Measurements from ENCODE around the gene FAM193B.

FAM193B gene

DNA sequence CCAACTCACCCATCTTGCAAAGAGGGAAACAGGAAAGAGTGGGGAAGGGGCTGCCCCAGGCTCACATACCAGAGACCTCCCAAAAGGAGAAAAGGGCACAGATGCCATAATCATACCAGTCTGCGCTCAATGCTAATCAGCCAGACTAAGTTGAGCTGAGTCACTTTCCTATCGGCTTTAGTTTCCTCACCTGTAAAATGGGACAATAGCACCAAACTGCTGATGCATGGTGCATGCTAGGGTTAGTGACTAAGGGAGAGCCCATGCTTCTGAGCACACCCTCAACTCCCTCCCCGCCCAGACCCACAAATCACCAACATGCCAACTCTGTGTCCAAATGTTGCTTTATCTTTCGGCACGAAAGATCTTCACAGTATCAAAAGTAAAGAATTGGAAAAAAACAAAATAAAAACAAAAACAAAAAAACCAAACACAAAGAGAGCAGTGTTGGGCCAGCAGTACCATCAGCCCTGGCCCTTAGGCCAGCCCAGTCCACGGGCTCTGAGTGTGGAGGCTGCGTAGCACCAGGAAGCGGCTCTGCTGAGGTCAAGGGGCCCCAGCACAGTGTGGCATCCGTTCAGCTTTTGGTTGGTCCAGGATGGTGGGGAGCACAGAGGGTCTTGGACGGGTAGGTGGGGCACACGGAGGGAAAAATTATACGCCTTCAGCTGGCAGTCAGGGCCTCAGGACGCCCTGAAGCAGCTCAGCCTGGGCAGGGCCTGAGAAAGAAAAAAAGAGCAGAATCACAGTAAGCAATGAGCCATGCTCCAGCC is 34.7 kb downstream of the FAM193B start:
- ChIA-PET POLR2A (interaction anchor here (0.5 kb wide), 1 partner anchor 74 kb away, joined by 4 read pairs; no protein-coding TSS in a partner anchor), CTCF (interaction anchor here (1.0 to 1.6 kb wide), 2 partner anchors 115 to 117 kb away, joined by 4 read pairs; no protein-coding TSS in a partner anchor)
- no peak for DNase-seq (ENCODE audit: extremely low spot score)
- TF ChIP-seq, protein P1, sequence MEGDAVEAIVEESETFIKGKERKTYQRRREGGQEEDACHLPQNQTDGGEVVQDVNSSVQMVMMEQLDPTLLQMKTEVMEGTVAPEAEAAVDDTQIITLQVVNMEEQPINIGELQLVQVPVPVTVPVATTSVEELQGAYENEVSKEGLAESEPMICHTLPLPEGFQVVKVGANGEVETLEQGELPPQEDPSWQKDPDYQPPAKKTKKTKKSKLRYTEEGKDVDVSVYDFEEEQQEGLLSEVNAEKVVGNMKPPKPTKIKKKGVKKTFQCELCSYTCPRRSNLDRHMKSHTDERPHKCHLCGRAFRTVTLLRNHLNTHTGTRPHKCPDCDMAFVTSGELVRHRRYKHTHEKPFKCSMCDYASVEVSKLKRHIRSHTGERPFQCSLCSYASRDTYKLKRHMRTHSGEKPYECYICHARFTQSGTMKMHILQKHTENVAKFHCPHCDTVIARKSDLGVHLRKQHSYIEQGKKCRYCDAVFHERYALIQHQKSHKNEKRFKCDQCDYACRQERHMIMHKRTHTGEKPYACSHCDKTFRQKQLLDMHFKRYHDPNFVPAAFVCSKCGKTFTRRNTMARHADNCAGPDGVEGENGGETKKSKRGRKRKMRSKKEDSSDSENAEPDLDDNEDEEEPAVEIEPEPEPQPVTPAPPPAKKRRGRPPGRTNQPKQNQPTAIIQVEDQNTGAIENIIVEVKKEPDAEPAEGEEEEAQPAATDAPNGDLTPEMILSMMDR (IDR thresholded peaks at IDR 0.05; ENCODE audit: control extremely low read depth, extremely low read depth, low read depth, missing control alignments): no peak

DNA sequence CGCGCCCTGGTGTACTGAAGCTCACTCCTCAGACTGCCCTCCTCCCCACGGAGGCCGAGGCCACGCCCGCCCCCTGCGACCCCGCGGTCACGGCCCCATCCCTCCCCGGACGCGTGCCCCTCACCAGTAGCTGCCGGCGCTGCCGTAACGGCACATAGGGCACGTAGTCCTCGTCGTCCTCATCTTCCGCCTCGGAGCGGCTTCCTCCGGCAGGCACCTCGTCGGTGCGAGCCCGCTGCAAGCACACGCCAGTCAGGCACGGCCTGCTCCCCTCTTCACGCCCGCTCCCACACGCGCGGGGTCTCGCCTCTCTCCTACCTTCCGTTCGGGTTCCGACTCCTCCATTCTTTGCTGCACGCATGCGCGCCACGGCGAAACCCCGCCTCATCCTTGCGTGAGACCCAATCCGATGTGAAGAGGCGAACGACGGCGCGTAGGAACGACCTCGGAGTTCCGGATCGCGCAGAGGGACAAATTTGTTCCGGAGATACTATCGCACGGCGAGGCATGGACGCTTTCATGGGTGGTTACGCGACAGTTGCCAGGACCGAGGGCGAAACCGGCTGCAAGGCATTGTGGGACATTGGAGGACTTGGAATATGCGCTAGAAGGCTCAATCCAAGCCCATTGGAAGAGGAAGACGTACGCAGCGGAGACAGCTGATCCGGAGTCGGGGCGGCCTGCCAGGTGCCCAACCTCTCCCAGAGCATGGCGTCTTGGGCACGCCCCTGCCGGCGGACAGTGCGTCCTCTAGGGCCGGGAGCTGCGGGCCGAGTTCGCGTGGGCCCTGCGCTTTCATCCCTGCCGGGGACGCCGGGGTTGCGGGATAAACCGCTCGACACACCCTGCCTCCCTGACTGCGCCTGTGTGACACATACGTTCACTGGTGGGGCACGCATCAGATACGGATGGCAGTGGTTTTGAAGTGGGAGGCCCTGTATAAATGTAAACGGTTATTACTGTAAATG is 37.5 kb downstream of the FAM193B start, which contains the start of gene DDX41:
Gene DDX41 (minus strand): TSS at position 361 of the 968 bp plus-strand sequence. CDS start 16 bp downstream, at position 345.
- CTCF ChIA-PET: interaction anchor here (0.9 to 2.9 kb wide), 4 partner anchors 11 to 126 kb away, joined by 3 to 22 read pairs (median 4); no protein-coding TSS in a partner anchor
- TF ChIP-seq, protein P1 (IDR thresholded peaks at IDR 0.05; ENCODE audit: control extremely low read depth, extremely low read depth, low read depth, missing control alignments): no peak

DNA sequence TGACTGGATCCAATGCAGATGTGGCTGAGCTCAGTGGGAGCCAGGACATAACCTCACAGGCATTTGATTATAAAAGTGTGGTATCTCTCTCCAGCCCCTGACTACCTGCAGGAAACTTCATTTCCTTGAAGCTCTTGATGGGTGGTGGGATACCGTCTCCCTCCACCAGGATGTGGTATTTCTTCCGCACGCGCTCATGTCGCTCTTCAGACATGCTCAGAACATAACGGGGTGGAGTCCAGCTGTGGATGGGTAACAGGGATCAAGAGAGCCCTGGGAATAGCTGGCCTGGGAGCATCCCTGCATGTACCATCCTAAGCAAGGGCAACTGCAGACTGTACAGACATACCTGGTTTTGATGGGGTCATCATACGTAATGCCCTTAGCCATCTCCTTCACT is 38.8 kb downstream of the FAM193B start:
- ChIA-PET POLR2A (no interaction called here), CTCF (interaction anchor here (0.6 to 2.9 kb wide), 8 partner anchors 9 to 125 kb away, joined by 3 to 22 read pairs (median 3); partner anchors contain the start of gene B4GALT7)
- no peak for DNase-seq (ENCODE audit: extremely low spot score)
- TF ChIP-seq, protein P1 (IDR thresholded peaks at IDR 0.05; ENCODE audit: control extremely low read depth, extremely low read depth, low read depth, missing control alignments): no peak

More for the DNA sequence above, 37.5 kb downstream of the FAM193B start, which contains the start of gene DDX41:
- POLR2A ChIA-PET: no interaction called here
- DNase-seq (ENCODE audit: extremely low spot score): peak; percentile 99

DNA sequence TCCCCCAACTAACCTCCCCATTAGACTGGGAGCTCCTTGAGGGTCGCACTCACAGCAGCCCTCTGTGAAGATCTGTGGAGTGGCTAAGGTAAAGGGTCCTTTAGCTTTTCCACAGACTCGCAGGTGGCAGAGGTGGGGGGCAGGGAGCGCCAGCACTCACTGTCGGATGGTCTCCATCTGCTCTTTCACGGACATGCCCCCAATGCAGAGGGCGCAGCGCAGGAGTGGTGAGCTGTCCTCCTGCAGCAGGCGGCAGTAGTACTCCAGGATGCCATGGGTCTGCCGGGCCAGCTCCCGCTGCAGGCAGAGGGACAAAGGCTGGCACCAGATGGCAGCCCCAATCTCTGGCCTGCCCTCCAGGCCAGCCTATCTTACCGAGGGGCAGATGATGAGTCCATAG is 39.8 kb downstream of the FAM193B start:
- CTCF ChIA-PET: interaction anchor here (1.2 to 1.7 kb wide), 3 partner anchors 10 to 57 kb away, joined by 3 to 8 read pairs (median 4); no protein-coding TSS in a partner anchor
- no peak for DNase-seq (ENCODE audit: extremely low spot score)
- TF ChIP-seq, protein P1 (IDR thresholded peaks at IDR 0.05; ENCODE audit: control extremely low read depth, extremely low read depth, low read depth, missing control alignments): no peak
- POLR2A ChIA-PET: no interaction called here

DNA sequence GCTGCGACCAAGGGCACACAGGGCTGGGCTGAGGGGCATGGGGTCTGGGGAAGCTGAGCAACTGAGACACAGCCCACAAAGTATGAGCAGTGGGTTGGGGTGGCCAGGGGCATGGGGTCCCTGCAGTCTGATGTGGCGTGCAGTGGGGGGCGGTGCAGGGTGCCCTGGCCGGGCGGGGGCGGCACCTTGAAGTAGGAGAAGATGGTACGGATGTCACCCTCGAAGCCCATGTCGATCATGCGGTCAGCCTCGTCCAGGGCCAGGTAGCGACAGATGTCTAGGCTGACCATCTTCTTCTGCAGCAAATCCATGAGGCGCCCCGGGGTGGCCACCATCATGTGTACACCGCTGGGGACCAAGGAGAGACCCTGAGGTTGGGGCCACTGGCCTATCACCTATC is 40.9 kb downstream of the FAM193B start:
- ChIA-PET CTCF (interaction anchor here (1.2 to 1.7 kb wide), 3 partner anchors 11 to 56 kb away, joined by 3 to 8 read pairs (median 4); no protein-coding TSS in a partner anchor), POLR2A (no interaction called here)
- DNase-seq (ENCODE audit: extremely low spot score): no peak
- TF ChIP-seq, protein P1 (IDR thresholded peaks at IDR 0.05; ENCODE audit: control extremely low read depth, extremely low read depth, low read depth, missing control alignments): no peak
